ENCODE results near the gene MFGE8.

Gene MFGE8

GRCh38 chr15:88865498-88866099 is 47.6 kb downstream of the MFGE8 start:
- TF ChIP-seq, protein P1, sequence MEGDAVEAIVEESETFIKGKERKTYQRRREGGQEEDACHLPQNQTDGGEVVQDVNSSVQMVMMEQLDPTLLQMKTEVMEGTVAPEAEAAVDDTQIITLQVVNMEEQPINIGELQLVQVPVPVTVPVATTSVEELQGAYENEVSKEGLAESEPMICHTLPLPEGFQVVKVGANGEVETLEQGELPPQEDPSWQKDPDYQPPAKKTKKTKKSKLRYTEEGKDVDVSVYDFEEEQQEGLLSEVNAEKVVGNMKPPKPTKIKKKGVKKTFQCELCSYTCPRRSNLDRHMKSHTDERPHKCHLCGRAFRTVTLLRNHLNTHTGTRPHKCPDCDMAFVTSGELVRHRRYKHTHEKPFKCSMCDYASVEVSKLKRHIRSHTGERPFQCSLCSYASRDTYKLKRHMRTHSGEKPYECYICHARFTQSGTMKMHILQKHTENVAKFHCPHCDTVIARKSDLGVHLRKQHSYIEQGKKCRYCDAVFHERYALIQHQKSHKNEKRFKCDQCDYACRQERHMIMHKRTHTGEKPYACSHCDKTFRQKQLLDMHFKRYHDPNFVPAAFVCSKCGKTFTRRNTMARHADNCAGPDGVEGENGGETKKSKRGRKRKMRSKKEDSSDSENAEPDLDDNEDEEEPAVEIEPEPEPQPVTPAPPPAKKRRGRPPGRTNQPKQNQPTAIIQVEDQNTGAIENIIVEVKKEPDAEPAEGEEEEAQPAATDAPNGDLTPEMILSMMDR (IDR thresholded peaks at IDR 0.05; ENCODE audit: extremely low read depth, insufficient read depth, missing control alignments), result no peak
- in situ Hi-C loops (cut with MboI; ENCODE audit: low pct_unique_long_range_greater_than_20kb, low sequenced_read_pairs, unreplicated experiment), result no loop called here
- DNase-seq (ENCODE audit: low spot score), result no peak

- no peak for DNase-seq (ENCODE audit: low spot score)
- TF ChIP-seq, protein P1 (IDR thresholded peaks at IDR 0.05; ENCODE audit: extremely low read depth, insufficient read depth, missing control alignments), result no peak
- in situ Hi-C loops (cut with MboI; ENCODE audit: low pct_unique_long_range_greater_than_20kb, low sequenced_read_pairs, unreplicated experiment), result no loop called here
Measured at GRCh38 chr15:88864861-88865497, 48.2 kb downstream of the MFGE8 start.

DNA sequence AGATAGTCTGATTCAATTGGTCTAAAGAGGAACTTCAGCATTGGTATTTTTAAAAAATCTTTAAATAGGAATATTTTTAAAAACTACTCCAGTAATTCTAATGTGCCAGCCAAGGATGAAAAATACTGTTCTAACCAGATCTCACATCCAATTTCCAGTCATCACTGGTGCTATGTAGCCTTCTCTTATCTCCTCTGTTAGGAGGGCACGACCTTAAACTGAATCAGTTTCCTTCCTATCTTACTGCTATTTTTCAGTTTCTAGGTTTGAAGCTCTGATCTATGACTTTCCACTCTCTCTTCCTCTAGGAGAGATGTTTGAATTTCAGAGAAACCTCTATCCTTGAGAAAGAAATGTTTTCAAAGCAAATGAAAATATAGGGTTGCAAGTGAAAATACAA is 49.8 kb downstream of the MFGE8 start:
- in situ Hi-C loops (cut with MboI; ENCODE audit: low pct_unique_long_range_greater_than_20kb, low sequenced_read_pairs, unreplicated experiment), result no loop called here
- TF ChIP-seq, protein P1 (IDR thresholded peaks at IDR 0.05; ENCODE audit: extremely low read depth, insufficient read depth, missing control alignments), result no peak

DNA sequence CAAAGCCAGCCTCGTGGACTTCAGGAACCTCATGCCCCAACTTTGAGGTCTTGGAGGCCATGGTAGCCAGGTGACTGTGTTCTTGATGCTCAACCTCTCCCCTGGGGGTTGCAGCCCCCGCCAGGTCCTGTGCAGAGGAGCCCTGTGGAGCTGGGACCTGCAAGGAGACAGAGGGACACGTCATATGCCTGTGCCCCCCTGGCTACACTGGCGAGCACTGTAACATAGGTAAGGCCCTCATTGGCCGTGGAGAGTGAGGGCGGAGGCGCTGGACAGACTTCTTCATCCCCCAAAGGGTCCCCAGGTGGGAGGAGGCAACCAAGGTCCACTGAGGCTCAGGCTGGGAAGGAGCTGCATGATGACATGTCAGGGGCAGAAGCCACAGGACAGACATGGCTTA is 53.0 kb downstream of the MFGE8 start:
- TF ChIP-seq, protein P1 (IDR thresholded peaks at IDR 0.05; ENCODE audit: extremely low read depth, insufficient read depth, missing control alignments), result no peak
- in situ Hi-C loops (cut with MboI; ENCODE audit: low pct_unique_long_range_greater_than_20kb, low sequenced_read_pairs, unreplicated experiment), result no loop called here
- DNase-seq (ENCODE audit: low spot score), result no peak

More for the DNA sequence above, 49.8 kb downstream of the MFGE8 start:
- no peak for DNase-seq (ENCODE audit: low spot score)

GRCh38 chr15:88859550-88859949 is 53.6 kb downstream of the MFGE8 start:
- TF ChIP-seq, protein P1 (IDR thresholded peaks at IDR 0.05; ENCODE audit: extremely low read depth, insufficient read depth, missing control alignments), result no peak
- DNase-seq (ENCODE audit: low spot score), result no peak
- in situ Hi-C loops (cut with MboI; ENCODE audit: low pct_unique_long_range_greater_than_20kb, low sequenced_read_pairs, unreplicated experiment), result no loop called here

- DNase-seq (ENCODE audit: low spot score), result no peak
- TF ChIP-seq, protein P1 (IDR thresholded peaks at IDR 0.05; ENCODE audit: extremely low read depth, insufficient read depth, missing control alignments), result no peak
- in situ Hi-C loops (cut with MboI; ENCODE audit: low pct_unique_long_range_greater_than_20kb, low sequenced_read_pairs, unreplicated experiment), result no loop called here
Measured at GRCh38 chr15:88858934-88859333, 54.2 kb downstream of the MFGE8 start.

All from GM13977 (cell line).